ENCODE results near the gene MGLL. TPM values are rescaled to one million over a fixed set of nuclear protein-coding genes. Genes with fewer than 3 reads are reported as not detected.

The MGLL gene
- total RNA-seq = 36.4 TPM

- DNase-seq = peak; percentile 72
Measured at GRCh38 chr3:127822041-127822681, at the start of gene MGLL. MGLL (minus strand) TSS chr3:127822515; CDS start chr3:127822318, 197 bp downstream.

- peak; percentile 16 for DNase-seq
Measured at GRCh38 chr3:127870156-127870555, 47.8 kb upstream of the MGLL start.

GRCh38 chr3:127867986-127868385 lies 45.7 kb upstream of the MGLL start:
- no peak for DNase-seq

GRCh38 chr3:127867412-127867811 lies 45.1 kb upstream of the MGLL start:
- no peak for DNase-seq

- no peak for DNase-seq
Measured at GRCh38 chr3:127865941-127866340, 43.6 kb upstream of the MGLL start.

- DNase-seq = no peak
Measured at GRCh38 chr3:127860211-127860696, 37.9 kb upstream of the MGLL start.

GRCh38 chr3:127859730-127860129 lies 37.4 kb upstream of the MGLL start:
- no peak for DNase-seq

GRCh38 chr3:127858937-127859336 lies 36.6 kb upstream of the MGLL start:
- DNase-seq = no peak

GRCh38 chr3:127858521-127858920 lies 36.2 kb upstream of the MGLL start:
- no peak for DNase-seq

- no peak for DNase-seq
Measured at GRCh38 chr3:127857333-127857732, 35.0 kb upstream of the MGLL start.

- no peak for DNase-seq
Measured at GRCh38 chr3:127856801-127857200, 34.5 kb upstream of the MGLL start.

- DNase-seq = no peak
Measured at GRCh38 chr3:127855246-127855645, 32.9 kb upstream of the MGLL start.

- no peak for DNase-seq
Measured at GRCh38 chr3:127853681-127854080, 31.4 kb upstream of the MGLL start.

GRCh38 chr3:127851899-127852298 lies 29.6 kb upstream of the MGLL start:
- DNase-seq = no peak

GRCh38 chr3:127849368-127849767 lies 27.1 kb upstream of the MGLL start:
- DNase-seq = peak; percentile 63

- DNase-seq = peak; percentile 62
Measured at GRCh38 chr3:127848131-127849129, 26.1 kb upstream of the MGLL start.

GRCh38 chr3:127847236-127847720 lies 25.0 kb upstream of the MGLL start:
- no peak for DNase-seq

- DNase-seq = no peak
Measured at GRCh38 chr3:127846576-127846975, 24.3 kb upstream of the MGLL start.

- DNase-seq = no peak
Measured at GRCh38 chr3:127844326-127844942, 22.1 kb upstream of the MGLL start.

GRCh38 chr3:127840671-127841070 lies 18.4 kb upstream of the MGLL start:
- no peak for DNase-seq

- no peak for DNase-seq
Measured at GRCh38 chr3:127839099-127839498, 16.8 kb upstream of the MGLL start.
